HCT116 (cell line): ENCODE data around the gene IL20RA.

Experiments used
- CTCF ChIP-seq, 3 experiments: fragments of 200-600 bp in 1 of 3; sonication (generic) in 1 of 3; IDR thresholded peaks in 2 of 3; conservative IDR thresholded peaks in 1 of 3; 2 replicates each; pipeline ENCODE4 v1.5.1; 2012 to 2017; ENCODE audit warnings: low read depth in 2 of 3, low read length in 2 of 3, antibody characterized with exemption in 1 of 3, borderline replicate concordance in 1 of 3, control low read depth in 1 of 3, mild to moderate bottlenecking in 1 of 3, mixed read lengths in 1 of 3, mixed run types in 1 of 3, moderate library complexity in 1 of 3; ENCODE audit not compliant: insufficient read depth in 1 of 3
- ELF1 ChIP-seq: IDR thresholded peaks from 2 replicates; pipeline ENCODE4 v1.6.1; 2012; ENCODE audit warnings: low read depth, borderline replicate concordance
- EZH2phosphoT487 ChIP-seq: fragments of 200-600 bp; IDR thresholded peaks from 2 replicates; pipeline ENCODE4 v1.6.1; 2018; ENCODE audit warnings: antibody characterized with exemption, borderline replicate concordance
- SIN3A ChIP-seq: IDR thresholded peaks from 2 replicates; pipeline ENCODE4 v1.6.1; 2012; ENCODE audit warnings: low read depth
- TCF7L2 ChIP-seq: IDR thresholded peaks from 2 replicates; pipeline ENCODE4 v1.7.0; 2011; ENCODE audit warnings: borderline replicate concordance, inconsistent platforms; ENCODE audit not compliant: insufficient read depth, insufficient read length; ENCODE audit errors: extremely low read depth
- YY1 ChIP-seq: IDR thresholded peaks from 2 replicates; pipeline ENCODE4 v1.6.1; 2011; ENCODE audit warnings: low read length, low read depth, moderate library complexity, mild to moderate bottlenecking; ENCODE audit not compliant: insufficient replicate concordance; ENCODE audit errors: extremely low read depth
- ZFX ChIP-seq: fragments of 450-650 bp; IDR thresholded peaks from 2 replicates; pipeline ENCODE4 v1.6.1; 2017
- TF ChIP-seq, protein P1 (sequence below): IDR thresholded peaks from 2 replicates; pipeline ENCODE4 v1.6.1; 2012; ENCODE audit warnings: low read depth

DNA sequence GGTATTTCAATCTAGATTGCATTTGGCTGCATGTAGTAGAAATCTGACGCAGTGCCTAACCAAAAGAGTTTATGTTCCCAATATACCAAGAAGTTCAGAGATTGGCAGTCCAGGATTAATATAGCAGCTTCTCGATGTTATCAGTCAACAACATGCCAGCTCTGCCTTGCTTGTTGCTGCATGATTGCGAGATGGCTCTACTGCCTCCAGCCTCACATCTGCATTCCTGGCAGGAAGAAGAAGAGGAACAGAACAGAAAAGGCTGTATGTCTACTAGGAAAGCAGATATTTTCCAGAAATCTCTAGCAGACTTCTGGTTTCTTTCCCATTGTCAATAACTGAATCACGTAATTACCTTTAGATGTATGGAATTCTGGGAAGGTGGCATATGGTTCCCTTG is 61.8 kb downstream of the IL20RA start:
- TF ChIP-seq YY1 = no peak
- TF ChIP-seq TCF7L2 = no peak
- no peak for TF ChIP-seq SIN3A
- no peak for TF ChIP-seq EZH2phosphoT487
- TF ChIP-seq CTCF (IDR thresholded peaks at IDR 0.05 in 2 of 3, conservative IDR thresholded peaks at IDR 0.05 in 1 of 3; ENCODE audit: borderline replicate concordance in 1 of 3, insufficient read depth in 1 of 3, low read depth in 2 of 3, low read length in 2 of 3) = no peak
- TF ChIP-seq, protein P1, sequence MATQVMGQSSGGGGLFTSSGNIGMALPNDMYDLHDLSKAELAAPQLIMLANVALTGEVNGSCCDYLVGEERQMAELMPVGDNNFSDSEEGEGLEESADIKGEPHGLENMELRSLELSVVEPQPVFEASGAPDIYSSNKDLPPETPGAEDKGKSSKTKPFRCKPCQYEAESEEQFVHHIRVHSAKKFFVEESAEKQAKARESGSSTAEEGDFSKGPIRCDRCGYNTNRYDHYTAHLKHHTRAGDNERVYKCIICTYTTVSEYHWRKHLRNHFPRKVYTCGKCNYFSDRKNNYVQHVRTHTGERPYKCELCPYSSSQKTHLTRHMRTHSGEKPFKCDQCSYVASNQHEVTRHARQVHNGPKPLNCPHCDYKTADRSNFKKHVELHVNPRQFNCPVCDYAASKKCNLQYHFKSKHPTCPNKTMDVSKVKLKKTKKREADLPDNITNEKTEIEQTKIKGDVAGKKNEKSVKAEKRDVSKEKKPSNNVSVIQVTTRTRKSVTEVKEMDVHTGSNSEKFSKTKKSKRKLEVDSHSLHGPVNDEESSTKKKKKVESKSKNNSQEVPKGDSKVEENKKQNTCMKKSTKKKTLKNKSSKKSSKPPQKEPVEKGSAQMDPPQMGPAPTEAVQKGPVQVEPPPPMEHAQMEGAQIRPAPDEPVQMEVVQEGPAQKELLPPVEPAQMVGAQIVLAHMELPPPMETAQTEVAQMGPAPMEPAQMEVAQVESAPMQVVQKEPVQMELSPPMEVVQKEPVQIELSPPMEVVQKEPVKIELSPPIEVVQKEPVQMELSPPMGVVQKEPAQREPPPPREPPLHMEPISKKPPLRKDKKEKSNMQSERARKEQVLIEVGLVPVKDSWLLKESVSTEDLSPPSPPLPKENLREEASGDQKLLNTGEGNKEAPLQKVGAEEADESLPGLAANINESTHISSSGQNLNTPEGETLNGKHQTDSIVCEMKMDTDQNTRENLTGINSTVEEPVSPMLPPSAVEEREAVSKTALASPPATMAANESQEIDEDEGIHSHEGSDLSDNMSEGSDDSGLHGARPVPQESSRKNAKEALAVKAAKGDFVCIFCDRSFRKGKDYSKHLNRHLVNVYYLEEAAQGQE = no peak
- TF ChIP-seq ELF1 = no peak
- no peak for TF ChIP-seq ZFX
